ENCODE measurements around the gene PPM1L. TPM values are rescaled to one million over a fixed set of nuclear protein-coding genes. Genes with fewer than 3 reads are reported as not detected.

The PPM1L gene
- polyA plus RNA-seq, 1 donor (not counting 4 experiments of a cell fraction or from before 2014, with no cell fraction given), result 0.58 TPM

DNA sequence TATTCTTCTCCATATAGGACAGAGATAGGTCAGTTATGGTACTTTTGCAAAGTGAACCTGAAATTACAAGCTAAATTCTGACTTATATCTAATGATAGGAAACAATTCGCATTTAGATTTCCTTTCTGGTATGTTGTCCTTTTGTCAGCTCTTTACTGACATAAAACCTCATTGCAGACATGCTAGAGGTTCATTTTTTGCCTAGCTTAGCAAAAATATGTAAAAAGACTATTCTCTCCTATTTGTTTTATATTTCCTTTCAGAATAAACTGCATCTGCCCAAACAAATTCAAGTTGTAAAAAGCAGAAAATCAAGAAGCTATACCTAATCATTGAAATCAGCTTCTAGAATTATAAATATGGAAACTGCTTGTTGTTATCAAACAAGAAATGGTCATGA, 168.7 kb downstream of the PPM1L start:
- no peak overlapping the region for H2AFZ ChIP-seq (ENCODE audit: control insufficient read depth, low read length)
- H3K36me3 ChIP-seq (ENCODE audit: control insufficient read depth in 2 of 2, extremely low read depth in 1 of 2, insufficient read depth in 2 of 2, low read length in 2 of 2), result no peaks in the 10 kb centered on the region
- no peak overlapping the region for H3K9ac ChIP-seq (ENCODE audit: control insufficient read depth, extremely low read depth, insufficient read depth, low read length)
- no peaks in the 10 kb centered on the region for H4K20me1 ChIP-seq (ENCODE audit: control insufficient read depth, extremely low read depth, insufficient read depth, low read length)
- no peak overlapping the region for H3K4me3 ChIP-seq (ENCODE audit: control insufficient read depth in 2 of 3, extremely low read depth in 1 of 3, insufficient read depth in 2 of 3, low read depth in 1 of 3, low read length in 3 of 3)
- H3K4me2 ChIP-seq (ENCODE audit: control insufficient read depth, extremely low read depth, insufficient read depth, low read depth, low read length), result no peak overlapping the region
- DNase-seq (ENCODE audit: low read depth, low spot score), result no peak
- H3K27me3 ChIP-seq (ENCODE audit: control insufficient read depth, extremely low read depth, insufficient read depth, low read length), result no peaks in the 10 kb centered on the region
- no peak overlapping the region for H3K27ac ChIP-seq (ENCODE audit: control insufficient read depth, insufficient read depth, low read length)
- dilution Hi-C loops (cut with MboI; ENCODE audit: extremely low pct_ligation_motif_present, low sequenced_read_pairs), result loop anchor here (25.0 kb wide), 1 partner anchor 212 kb away; no protein-coding TSS in a partner anchor
- no peak for TF ChIP-seq EZH2 (IDR thresholded peaks at IDR 0.05; ENCODE audit: low read length)
- TF ChIP-seq, protein P1, sequence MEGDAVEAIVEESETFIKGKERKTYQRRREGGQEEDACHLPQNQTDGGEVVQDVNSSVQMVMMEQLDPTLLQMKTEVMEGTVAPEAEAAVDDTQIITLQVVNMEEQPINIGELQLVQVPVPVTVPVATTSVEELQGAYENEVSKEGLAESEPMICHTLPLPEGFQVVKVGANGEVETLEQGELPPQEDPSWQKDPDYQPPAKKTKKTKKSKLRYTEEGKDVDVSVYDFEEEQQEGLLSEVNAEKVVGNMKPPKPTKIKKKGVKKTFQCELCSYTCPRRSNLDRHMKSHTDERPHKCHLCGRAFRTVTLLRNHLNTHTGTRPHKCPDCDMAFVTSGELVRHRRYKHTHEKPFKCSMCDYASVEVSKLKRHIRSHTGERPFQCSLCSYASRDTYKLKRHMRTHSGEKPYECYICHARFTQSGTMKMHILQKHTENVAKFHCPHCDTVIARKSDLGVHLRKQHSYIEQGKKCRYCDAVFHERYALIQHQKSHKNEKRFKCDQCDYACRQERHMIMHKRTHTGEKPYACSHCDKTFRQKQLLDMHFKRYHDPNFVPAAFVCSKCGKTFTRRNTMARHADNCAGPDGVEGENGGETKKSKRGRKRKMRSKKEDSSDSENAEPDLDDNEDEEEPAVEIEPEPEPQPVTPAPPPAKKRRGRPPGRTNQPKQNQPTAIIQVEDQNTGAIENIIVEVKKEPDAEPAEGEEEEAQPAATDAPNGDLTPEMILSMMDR (optimal IDR thresholded peaks at IDR 0.05 in 1 of 3, IDR thresholded peaks at IDR 0.05 in 1 of 3, conservative IDR thresholded peaks at IDR 0.05 in 1 of 3; ENCODE audit: extremely low read depth in 1 of 3, insufficient read depth in 2 of 3, low read length in 3 of 3), result no peak
- H3K79me2 ChIP-seq (ENCODE audit: control insufficient read depth, insufficient read depth, low read length), result no peaks in the 10 kb centered on the region
- no peaks in the 10 kb centered on the region for H3K9me3 ChIP-seq (ENCODE audit: control insufficient read depth, low read depth, low read length)
- H3K4me1 ChIP-seq (ENCODE audit: control insufficient read depth, extremely low read depth, insufficient read depth, low read length), result no peaks in the 10 kb centered on the region
- H3K9me1 ChIP-seq (ENCODE audit: control insufficient read depth, extremely low read depth, insufficient read depth, low read length), result no peaks in the 10 kb centered on the region
- no peak for FAIRE-seq

DNA sequence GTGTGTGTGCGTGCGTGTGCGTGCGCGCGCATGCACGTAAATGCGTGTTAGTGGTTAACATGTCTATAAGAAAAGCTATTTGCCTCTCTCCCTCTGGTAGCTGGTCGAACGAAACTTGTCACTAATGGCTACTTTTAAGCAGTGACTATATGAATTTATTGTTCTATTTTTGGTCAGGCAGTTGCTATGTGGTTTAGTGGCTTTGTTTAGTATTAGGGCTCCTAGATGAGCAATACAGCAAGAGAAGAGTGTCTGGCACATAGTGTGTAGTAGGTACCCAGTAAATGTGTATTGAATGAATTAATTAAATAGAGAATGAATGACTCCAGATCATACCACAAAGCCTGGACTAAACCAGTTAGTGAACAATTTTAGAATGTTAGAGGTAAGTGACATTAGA, 171.6 kb downstream of the PPM1L start:
- Histone ChIP-seq H3K27ac (ENCODE audit: control insufficient read depth, insufficient read depth, low read length) (no peak overlapping the region), H2AFZ (ENCODE audit: control insufficient read depth, low read length) (no peak overlapping the region), H4K20me1 (ENCODE audit: control insufficient read depth, extremely low read depth, insufficient read depth, low read length) (no peaks in the 10 kb centered on the region), H3K36me3 (ENCODE audit: control insufficient read depth in 2 of 2, extremely low read depth in 1 of 2, insufficient read depth in 2 of 2, low read length in 2 of 2) (no peaks in the 10 kb centered on the region), H3K27me3 (ENCODE audit: control insufficient read depth, extremely low read depth, insufficient read depth, low read length) (no peaks in the 10 kb centered on the region), H3K9me3 (ENCODE audit: control insufficient read depth, low read depth, low read length) (no peaks in the 10 kb centered on the region), H3K4me2 (ENCODE audit: control insufficient read depth, extremely low read depth, insufficient read depth, low read depth, low read length) (no peak overlapping the region), H3K79me2 (ENCODE audit: control insufficient read depth, insufficient read depth, low read length) (no peaks in the 10 kb centered on the region), H3K4me3 (ENCODE audit: control insufficient read depth in 2 of 3, extremely low read depth in 1 of 3, insufficient read depth in 2 of 3, low read depth in 1 of 3, low read length in 3 of 3) (no peak overlapping the region), H3K4me1 (ENCODE audit: control insufficient read depth, extremely low read depth, insufficient read depth, low read length) (no peaks in the 10 kb centered on the region), H3K9ac (ENCODE audit: control insufficient read depth, extremely low read depth, insufficient read depth, low read length) (no peak overlapping the region), H3K9me1 (ENCODE audit: control insufficient read depth, extremely low read depth, insufficient read depth, low read length) (no peaks in the 10 kb centered on the region)
- FAIRE-seq (no peak), DNase-seq (ENCODE audit: low read depth, low spot score) (no peak)
- TF ChIP-seq EZH2 (IDR thresholded peaks at IDR 0.05; ENCODE audit: low read length), result no peak
- TF ChIP-seq, protein P1 (optimal IDR thresholded peaks at IDR 0.05 in 1 of 3, IDR thresholded peaks at IDR 0.05 in 1 of 3, conservative IDR thresholded peaks at IDR 0.05 in 1 of 3; ENCODE audit: extremely low read depth in 1 of 3, insufficient read depth in 2 of 3, low read length in 3 of 3), result no peak
- dilution Hi-C loops (cut with MboI; ENCODE audit: extremely low pct_ligation_motif_present, low sequenced_read_pairs), result loop anchor here (25.0 kb wide), 1 partner anchor 215 kb away; no protein-coding TSS in a partner anchor

Measured in keratinocyte (primary cell).